ENCODE measurements around the gene PPP2R2D.

Gene PPP2R2D

GRCh38 chr10:131954356-131954965 lies 53.7 kb downstream of the PPP2R2D start:
- no peak for DNase-seq

DNA sequence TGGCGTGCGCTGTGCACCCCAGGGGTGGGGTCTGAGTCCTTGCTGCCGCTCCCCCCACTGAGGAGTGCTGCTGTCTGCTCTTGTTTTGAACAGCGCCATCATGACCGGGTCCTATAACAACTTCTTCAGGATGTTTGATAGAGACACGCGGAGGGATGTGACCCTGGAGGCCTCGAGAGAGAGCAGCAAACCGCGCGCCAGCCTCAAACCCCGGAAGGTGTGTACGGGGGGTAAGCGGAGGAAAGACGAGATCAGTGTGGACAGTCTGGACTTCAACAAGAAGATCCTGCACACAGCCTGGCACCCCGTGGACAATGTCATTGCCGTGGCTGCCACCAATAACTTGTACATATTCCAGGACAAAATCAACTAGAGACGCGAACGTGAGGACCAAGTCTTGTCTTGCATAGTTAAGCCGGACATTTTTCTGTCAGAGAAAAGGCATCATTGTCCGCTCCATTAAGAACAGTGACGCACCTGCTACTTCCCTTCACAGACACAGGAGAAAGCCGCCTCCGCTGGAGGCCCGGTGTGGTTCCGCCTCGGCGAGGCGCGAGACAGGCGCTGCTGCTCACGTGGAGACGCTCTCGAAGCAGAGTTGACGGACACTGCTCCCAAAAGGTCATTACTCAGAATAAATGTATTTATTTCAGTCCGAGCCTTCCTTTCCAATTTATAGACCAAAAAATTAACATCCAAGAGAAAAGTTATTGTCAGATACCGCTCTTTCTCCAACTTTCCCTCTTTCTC lies 55.0 kb downstream of the PPP2R2D start:
- DNase-seq, result no peak

- DNase-seq, result no peak
Measured at GRCh38 chr10:131959841-131960240, 59.0 kb downstream of the PPP2R2D start.

DNA sequence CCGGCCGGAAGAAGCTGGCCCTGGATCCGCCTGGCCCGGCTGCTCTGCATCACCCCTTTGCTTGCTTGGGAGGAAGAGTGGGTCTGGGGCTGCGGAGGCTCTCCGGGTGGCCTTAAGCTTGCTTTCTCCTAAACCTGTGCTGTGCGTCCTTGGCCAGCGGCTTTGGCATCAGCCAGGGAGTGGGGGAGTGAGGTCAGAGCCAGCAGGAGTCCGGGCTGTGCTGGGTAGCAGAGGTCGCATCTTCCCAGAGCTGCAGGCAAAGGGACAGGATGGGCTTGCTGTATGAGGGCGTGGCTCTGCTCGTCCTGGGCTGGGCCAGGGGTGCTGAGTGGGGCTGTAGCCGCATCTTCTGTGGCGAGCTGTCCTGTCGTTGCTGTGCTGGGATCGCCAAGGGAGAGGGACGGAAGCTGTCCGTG lies 59.8 kb downstream of the PPP2R2D start:
- DNase-seq, result no peak

DNA sequence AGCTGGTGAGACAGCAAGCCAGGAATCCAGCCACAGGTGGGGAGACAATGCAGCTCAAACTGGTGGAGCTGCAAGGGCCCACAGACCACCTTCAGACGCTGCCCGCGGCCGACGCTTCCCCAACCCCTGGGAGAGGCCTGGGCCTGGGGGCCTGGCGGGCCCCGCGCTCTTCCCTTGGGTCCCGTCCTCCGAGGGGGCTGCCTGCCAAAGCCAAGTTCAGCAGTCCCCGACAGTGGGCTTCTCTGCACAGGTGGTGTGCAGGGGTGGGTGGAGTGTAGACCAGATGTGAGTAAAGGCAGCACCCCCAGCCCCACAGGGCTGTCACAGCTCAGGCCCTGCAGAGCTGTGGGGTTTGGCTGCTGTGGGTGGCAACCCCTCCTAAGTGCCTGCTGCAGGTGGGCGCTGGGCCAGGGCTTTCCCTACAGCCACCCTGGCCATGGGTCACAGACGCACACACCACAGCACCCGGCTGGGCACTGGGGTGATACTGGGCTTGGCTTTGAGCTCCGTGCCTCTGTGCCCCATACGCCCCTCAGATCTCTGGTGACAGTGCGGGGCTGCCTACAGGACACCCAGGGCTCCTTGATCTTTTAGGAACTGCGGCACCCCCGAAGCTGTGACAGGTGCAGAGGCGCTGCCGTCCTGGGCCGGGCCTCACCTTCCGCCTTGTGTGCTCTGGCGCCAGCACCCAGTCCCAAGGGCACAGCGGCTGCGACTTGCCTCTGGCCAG lies 60.4 kb downstream of the PPP2R2D start:
- no peak for DNase-seq

GRCh38 chr10:131961777-131962662 lies 61.2 kb downstream of the PPP2R2D start:
- DNase-seq, result peak; percentile 53

DNA sequence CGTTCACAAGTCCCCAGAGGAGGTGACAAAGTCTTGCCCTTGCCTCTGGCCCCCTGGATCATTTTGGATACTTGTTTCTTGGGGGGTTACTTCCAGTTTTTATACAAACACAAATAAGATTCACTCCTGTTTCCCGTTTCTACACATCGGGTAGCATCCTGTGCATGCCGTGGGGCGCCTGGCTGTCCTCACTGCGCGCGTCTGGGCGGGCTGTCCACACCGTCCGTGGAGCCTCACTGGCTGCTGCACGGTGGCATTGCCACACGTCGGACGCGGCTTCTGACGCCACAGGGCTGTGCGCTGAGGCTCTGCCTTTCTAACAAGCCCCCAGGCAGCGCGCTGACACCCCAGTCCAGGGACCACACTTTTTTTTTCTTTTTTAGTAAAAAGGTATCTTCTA lies 62.5 kb downstream of the PPP2R2D start:
- DNase-seq, result no peak

GRCh38 chr10:131963811-131964210 lies 63.0 kb downstream of the PPP2R2D start:
- DNase-seq, result no peak

GRCh38 chr10:131964298-131964697 lies 63.5 kb downstream of the PPP2R2D start:
- DNase-seq, result no peak

DNA sequence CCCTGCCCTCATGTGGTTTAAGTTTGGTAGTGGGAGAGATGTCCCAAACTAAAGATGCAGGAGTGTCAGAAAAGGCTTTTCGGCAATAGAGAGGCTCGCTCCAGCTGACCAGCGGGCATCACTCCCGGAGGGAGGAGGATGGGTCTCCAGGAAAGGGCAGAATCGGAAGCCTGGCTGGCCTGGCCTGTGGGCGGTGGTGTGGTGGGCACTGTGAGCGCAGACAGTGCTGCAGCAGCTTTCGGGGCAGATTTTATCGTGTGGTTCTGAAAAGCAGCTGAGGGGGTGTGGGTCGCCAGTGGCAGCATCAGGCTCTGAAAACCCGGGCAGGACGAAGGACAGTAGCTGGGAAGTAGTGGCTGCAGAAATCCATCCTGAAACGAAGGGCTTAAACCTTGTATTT lies 68.1 kb downstream of the PPP2R2D start:
- DNase-seq, result no peak

DNA sequence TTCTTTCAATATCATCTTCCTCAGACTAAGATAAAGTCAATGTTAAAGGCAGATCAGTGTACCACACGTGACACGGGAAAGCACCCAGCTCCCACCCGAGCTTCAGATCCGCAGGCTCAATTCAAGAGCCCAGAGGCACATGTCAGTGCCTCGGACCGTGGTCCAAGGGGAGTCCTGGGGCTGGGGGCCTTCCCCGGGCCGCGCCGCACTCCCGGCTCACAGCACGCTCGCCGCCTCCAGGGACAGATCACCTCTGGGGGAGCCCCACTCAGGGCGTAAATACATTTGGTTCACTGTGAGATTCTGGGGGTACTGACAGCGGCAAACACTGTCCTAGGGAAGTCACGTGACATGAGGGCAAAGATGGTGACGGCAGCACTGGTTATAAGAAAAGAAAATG lies 70.1 kb downstream of the PPP2R2D start:
- DNase-seq, result no peak

DNA sequence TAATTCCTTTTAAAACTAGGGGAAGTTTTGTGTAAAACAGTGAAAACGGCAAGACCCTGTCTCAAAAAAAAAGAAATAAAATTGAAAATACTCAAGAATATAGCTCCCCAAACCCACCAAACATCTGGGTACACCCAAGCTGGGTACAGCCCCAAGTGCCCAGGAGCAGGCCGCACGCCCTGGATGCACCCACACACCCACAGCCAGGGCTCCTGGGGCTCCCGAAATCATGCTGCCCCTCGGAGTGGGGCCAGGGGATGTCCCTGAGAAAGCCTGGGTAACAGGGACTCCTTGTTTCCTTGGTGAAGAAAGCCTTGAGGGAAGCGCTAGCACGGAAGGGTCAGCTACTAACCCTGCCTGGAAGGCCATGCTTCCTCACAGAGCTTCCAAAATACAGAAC lies 70.8 kb downstream of the PPP2R2D start:
- DNase-seq, result no peak

DNA sequence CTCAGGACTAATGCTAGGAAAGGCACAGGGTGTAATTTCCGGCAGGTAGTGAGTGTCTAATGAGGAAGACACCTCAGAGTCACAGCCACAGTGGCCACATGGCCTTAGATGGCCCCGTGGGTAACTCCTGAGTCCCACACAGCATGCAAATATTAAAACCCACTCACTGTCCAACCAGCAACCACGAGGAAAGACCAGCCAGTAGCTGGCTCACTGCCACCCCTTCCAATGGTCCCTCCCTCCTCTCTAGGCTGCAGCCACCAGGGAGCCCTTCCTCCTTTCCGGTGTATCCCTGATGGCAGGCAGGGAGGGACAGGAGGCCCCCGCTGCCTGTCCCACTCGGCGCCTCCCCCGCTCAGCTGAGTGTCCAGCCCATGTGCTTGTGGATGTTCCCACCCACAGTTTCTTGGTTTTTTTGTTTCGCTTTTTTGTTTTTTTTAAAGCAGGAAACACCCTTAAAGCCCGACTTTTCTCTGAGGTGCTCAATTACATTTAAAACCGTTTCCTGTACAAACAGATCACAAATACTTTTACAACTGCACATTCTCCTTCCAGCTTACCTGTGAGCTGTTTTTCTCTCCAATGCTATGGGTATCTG lies 71.8 kb downstream of the PPP2R2D start:
- no peak for DNase-seq

- no peak for DNase-seq
Measured at GRCh38 chr10:131973160-131973951, 72.5 kb downstream of the PPP2R2D start.

GRCh38 chr10:131974034-131974817 lies 73.4 kb downstream of the PPP2R2D start:
- no peak for DNase-seq

DNA sequence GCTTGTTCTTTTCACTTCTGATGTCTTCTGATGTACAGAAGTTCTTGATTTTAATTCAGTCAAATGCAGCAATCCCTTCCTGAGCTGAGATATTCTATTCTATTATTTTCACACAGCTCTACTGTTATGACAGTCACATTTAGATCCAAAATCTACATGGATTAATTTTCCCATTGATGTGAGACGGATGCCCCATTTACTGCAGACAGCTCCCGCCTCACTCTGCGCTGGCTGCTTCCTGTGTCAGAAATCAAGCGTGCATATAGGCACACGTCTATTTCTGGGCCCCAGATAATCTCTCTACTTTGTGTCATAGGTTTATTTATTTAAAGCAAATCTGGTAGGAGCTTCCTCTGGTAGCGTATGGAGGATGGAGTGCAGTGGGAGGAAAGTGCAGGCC lies 74.2 kb downstream of the PPP2R2D start:
- no peak for DNase-seq

DNA sequence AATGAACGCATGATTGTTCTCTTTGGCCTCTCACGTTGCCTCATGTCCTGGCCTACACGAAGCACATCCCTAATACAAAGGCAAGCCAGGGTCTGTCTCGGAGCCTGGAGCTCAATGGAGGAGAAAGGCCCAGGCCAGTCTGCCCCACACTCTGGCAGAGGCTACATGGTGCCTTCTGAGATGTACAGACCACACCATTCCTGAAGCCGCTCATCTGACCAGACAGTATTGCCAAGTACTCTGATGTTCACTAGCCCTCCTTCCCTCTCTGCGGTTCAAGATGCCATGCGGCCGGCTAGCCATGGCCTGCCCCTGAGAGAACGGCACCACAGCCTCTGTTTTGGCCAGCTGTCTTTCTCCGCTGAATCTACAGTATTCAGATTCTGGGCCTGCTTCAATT lies 75.0 kb downstream of the PPP2R2D start:
- DNase-seq, result no peak

GRCh38 chr10:131977323-131978096 lies 76.7 kb downstream of the PPP2R2D start:
- no peak for DNase-seq

DNA sequence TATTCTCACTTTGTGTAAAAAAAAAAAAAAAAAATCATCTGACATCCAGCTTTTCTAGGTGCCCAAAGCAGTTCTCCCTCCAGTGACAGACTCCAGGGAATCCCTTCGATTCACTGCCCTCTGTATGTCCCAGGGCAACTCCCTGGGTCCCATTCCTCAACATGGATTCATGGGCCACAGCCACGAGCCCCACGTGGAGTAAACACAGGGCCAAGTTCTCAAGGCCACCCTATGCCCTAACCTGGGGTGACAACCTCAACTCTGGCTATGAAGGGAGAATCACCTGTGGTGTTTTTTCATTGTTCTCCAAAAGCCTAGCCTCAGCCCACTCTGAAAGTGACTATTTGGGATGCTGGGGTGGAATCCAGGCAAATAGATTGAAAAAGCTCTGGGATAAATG lies 77.6 kb downstream of the PPP2R2D start:
- DNase-seq, result no peak

DNA sequence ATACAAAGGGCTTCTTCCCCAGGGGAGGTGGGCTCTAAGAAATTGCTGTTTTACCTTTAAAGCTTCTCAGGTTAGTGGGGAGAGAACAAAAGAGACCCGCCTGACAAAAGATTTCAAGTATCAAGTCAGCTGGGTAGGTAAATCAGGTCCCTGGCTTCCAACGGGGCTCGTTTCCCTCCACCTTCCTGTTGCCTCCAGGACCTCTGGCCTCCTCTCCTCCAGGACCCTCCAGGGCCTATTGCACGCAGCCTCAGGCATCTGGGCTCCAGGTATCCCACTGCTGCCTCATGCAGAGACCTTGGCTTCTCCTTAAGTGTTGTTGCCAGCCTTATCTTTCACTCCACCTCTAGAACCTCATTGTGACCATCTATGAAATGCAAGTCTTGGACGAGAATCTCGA lies 78.0 kb downstream of the PPP2R2D start:
- no peak for DNase-seq
